RWPE2 (cell line): Measurements from ENCODE around the gene COPB1.

ENCODE experiments used
- ATAC-seq: fragments of 200-7000 bp; cut with Tn5 transposase; 3 replicates; pipeline ENCODE4 v1.9.1; 2021; ENCODE audit warnings: low read depth
- DNase-seq: peaks from one replicate; pipeline ENCODE4 v3.0.0-alpha.2; 2020; ENCODE audit warnings: low spot score
- H3K27ac ChIP-seq: fragments of 450-650 bp; 2 replicates; pipeline ENCODE4 v1.5.1; 2017; ENCODE audit warnings: mild to moderate bottlenecking; ENCODE audit not compliant: poor library complexity, severe bottlenecking
- H3K27me3 ChIP-seq: fragments of 250-450 bp; sonication (Bioruptor Pico); 2 replicates; pipeline ENCODE4 v1.5.1; 2021; ENCODE audit warnings: mild to moderate bottlenecking, moderate library complexity; ENCODE audit not compliant: insufficient read depth, poor library complexity, severe bottlenecking
- H3K36me3 ChIP-seq: fragments of 250-450 bp; sonication (Bioruptor Pico); 2 replicates; pipeline ENCODE4 v1.5.1; 2020; ENCODE audit warnings: low read depth, mild to moderate bottlenecking, moderate library complexity
- H3K4me1 ChIP-seq: fragments of 250-450 bp; sonication (Bioruptor Pico); 2 replicates; pipeline ENCODE4 v1.5.1; 2021; ENCODE audit warnings: mild to moderate bottlenecking, moderate library complexity; ENCODE audit not compliant: insufficient read depth, poor library complexity, severe bottlenecking
- H3K4me3 ChIP-seq: fragments of 250-450 bp; sonication (Bioruptor Pico); 2 replicates; pipeline ENCODE4 v1.5.1; 2021; ENCODE audit warnings: mild to moderate bottlenecking, moderate library complexity; ENCODE audit not compliant: severe bottlenecking
- H3K9me3 ChIP-seq: fragments of 250-450 bp; sonication (Bioruptor Pico); 2 replicates; pipeline ENCODE4 v1.5.1; 2021; ENCODE audit warnings: mild to moderate bottlenecking, moderate library complexity; ENCODE audit not compliant: severe bottlenecking
- TF ChIP-seq, protein P1 (sequence below): fragments of 450-650 bp; IDR thresholded peaks from one replicate; pipeline ENCODE4 v1.5.1; 2017; ENCODE audit warnings: mild to moderate bottlenecking, moderate library complexity; ENCODE audit not compliant: poor library complexity, severe bottlenecking

Gene COPB1

DNA sequence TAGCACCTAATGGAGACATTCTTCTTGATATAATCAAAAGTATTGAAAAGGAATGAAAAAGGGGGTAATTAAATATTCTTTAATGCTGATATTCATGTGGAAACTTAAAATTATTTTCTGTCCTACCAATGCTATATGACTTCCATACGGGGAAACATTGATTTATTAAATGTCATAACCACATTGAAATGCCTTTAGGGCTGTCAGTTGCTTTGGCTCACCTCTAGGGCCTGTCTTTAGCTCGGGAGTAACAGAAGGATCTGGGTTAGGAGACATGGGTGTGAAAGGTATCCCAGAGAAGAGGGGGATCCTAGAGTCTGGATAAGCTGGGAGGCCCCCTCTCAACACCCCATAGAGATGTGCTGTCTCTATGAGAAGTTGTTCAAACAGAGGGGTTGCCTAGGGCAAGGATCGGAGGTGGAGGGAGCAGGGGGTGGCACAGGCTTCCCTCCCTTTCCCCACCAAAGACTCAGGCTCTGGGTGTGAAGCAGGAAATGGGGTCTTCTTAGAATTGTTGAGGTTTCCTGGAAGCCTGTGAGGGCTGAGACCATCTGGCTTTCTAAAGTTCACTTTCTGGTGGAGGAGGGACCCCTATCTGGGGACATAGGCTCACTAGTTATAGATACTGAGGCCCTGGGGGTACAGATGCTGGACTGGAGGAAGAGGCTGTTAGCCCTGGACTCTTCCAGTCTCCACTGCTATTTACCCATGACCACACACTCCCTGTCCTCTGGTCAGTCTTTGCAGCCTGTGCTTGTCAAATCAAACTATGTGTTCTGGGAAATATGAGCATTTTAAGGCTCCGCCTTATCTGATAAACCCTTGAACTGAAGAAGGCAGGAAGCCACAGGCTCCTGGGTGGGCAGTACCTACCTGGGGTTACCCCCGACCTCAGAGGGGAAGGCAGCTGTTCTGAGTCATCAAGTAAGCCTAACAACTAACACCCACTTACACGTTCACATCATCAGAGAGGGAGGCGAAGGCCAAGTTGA lies 84.8 kb downstream of the COPB1 start:
- Histone ChIP-seq H3K36me3 (no peaks in the 10 kb centered on the region), H3K27ac (peak overlapping the region; percentile 11), H3K9me3 (no peaks in the 10 kb centered on the region), H3K4me3 (no peak overlapping the region), H3K4me1 (peaks cover 42% of the 10 kb centered on the region), H3K27me3 (no peaks in the 10 kb centered on the region)
- ATAC-seq (peak; percentile 5; the same call in 1 of the 3 replicates), DNase-seq (no peak)
- TF ChIP-seq, protein P1, sequence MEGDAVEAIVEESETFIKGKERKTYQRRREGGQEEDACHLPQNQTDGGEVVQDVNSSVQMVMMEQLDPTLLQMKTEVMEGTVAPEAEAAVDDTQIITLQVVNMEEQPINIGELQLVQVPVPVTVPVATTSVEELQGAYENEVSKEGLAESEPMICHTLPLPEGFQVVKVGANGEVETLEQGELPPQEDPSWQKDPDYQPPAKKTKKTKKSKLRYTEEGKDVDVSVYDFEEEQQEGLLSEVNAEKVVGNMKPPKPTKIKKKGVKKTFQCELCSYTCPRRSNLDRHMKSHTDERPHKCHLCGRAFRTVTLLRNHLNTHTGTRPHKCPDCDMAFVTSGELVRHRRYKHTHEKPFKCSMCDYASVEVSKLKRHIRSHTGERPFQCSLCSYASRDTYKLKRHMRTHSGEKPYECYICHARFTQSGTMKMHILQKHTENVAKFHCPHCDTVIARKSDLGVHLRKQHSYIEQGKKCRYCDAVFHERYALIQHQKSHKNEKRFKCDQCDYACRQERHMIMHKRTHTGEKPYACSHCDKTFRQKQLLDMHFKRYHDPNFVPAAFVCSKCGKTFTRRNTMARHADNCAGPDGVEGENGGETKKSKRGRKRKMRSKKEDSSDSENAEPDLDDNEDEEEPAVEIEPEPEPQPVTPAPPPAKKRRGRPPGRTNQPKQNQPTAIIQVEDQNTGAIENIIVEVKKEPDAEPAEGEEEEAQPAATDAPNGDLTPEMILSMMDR, result no peak

- no peak for DNase-seq
- ATAC-seq, result no peak
These were observed 86.1 kb downstream of the COPB1 start for GRCh38 chr11:14413307-14414069.

DNA sequence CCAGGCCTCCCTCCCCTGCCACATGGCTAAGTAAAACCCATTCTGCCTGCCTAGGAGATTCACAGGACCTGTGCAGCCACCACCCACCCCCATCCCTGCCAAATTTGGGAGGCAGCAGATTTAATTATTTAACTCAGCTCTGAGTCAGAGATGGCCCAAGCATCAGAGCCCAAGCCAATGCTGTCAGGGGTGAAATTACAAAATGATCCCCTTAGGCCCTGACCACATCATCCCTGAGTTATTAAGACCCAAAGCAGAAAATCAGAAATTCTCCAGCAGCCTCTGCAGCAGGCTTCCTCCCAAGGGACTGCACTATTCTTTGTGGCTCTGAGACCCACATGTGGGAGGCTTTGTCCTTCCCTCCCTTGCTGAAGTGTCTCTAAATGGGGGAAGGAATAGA lies 87.8 kb downstream of the COPB1 start:
- DNase-seq (peak; percentile 74), ATAC-seq (peak; percentile 87)
- Histone ChIP-seq H3K27me3 (no peaks in the 10 kb centered on the region), H3K27ac (peak overlapping the region; percentile 48), H3K36me3 (no peaks in the 10 kb centered on the region), H3K9me3 (no peaks in the 10 kb centered on the region), H3K4me3 (no peak overlapping the region), H3K4me1 (peaks cover 47% of the 10 kb centered on the region)
- TF ChIP-seq, protein P1, result no peak

More at GRCh38 chr11:14413307-14414069, 86.1 kb downstream of the COPB1 start:
- TF ChIP-seq, protein P1, result peak; percentile 14
- H3K4me1 ChIP-seq, result peaks cover 47% of the 10 kb centered on the region
- no peak overlapping the region for H3K4me3 ChIP-seq
- H3K36me3 ChIP-seq, result no peaks in the 10 kb centered on the region
- no peaks in the 10 kb centered on the region for H3K9me3 ChIP-seq
- no peaks in the 10 kb centered on the region for H3K27me3 ChIP-seq
- peak overlapping the region; percentile 48 for H3K27ac ChIP-seq

GRCh38 chr11:14409891-14410290 lies 89.7 kb downstream of the COPB1 start:
- no peak for DNase-seq
- Histone ChIP-seq H3K9me3 (no peaks in the 10 kb centered on the region), H3K27me3 (no peaks in the 10 kb centered on the region), H3K4me1 (peaks cover 40% of the 10 kb centered on the region), H3K27ac (peak overlapping the region; percentile 48), H3K4me3 (no peak overlapping the region), H3K36me3 (no peaks in the 10 kb centered on the region)
- no peak for ATAC-seq
- TF ChIP-seq, protein P1, result no peak
